ENCODE results near the gene ZNF787. TPM values are rescaled to one million over a fixed set of nuclear protein-coding genes. Genes with fewer than 3 reads are reported as not detected.
A peak's percentile ranks its signal among the peaks of the same experiment; 100 is the strongest.

The ZNF787 gene
- total RNA-seq (ENCODE audit: low replicate concordance): 8.5 and 15.9 TPM in 2 replicates

DNA sequence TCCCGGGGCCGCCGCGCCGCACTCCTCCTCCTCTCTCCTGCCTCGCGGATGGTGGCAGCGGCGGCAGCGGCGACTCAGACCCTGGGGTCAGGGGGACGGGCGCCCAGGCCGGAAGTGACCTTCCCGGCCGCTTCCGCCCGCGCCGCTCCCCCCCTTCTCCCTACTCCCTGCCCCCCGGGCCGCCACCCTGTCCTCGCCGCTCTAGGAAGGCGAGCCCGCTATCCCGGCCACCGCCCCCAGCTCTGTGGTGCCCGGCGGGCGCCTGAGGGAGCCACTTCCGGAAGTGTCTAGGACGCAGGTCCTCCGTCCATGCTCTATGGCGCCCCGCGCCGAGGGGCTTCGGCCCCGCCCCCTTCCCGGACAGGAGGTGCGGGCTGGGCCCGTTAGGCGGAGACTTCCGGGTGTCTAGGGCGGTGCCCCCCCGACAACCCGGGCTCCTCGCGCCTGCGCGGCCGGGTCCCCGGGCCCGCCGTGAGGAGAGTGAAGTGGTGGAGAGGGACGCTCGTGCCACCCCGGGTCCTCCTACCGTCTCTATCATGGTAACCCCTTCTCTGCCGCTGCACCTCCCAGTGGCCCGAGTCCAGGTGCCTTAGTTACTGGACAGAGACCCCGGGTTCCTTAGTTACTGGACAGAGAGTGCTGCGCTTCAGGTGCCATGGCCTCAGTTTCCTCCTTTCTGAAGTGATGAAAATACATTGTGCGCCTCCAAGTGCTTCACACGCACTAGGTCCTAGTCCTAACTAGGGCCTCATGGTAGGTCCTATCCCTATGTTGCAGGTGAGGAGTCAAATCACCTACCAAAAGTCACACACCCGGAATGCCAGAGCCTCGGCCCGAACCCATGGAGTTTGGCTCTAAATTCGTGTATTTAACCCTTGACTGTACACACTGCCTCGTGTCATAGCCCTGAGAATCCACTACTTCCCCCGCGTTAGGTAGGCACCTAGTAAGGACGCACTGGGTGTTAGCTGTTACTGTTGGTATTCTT, at the start of gene ZNF787:
Gene ZNF787, minus strand, starts transcription at position 116 of the 988 bp plus-strand sequence. CDS start 18,078 bp downstream, outside the sequence.
- peak; percentile 97 for DNase-seq (ENCODE audit: low read depth)
- peak within 1 kb of the TSS; percentile 76 for H3K4me3 ChIP-seq (ENCODE audit: low read depth, low read length)
- TF ChIP-seq, protein P1, sequence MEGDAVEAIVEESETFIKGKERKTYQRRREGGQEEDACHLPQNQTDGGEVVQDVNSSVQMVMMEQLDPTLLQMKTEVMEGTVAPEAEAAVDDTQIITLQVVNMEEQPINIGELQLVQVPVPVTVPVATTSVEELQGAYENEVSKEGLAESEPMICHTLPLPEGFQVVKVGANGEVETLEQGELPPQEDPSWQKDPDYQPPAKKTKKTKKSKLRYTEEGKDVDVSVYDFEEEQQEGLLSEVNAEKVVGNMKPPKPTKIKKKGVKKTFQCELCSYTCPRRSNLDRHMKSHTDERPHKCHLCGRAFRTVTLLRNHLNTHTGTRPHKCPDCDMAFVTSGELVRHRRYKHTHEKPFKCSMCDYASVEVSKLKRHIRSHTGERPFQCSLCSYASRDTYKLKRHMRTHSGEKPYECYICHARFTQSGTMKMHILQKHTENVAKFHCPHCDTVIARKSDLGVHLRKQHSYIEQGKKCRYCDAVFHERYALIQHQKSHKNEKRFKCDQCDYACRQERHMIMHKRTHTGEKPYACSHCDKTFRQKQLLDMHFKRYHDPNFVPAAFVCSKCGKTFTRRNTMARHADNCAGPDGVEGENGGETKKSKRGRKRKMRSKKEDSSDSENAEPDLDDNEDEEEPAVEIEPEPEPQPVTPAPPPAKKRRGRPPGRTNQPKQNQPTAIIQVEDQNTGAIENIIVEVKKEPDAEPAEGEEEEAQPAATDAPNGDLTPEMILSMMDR (IDR thresholded peaks at IDR 0.05; ENCODE audit: insufficient read depth, low read length): no peak

DNA sequence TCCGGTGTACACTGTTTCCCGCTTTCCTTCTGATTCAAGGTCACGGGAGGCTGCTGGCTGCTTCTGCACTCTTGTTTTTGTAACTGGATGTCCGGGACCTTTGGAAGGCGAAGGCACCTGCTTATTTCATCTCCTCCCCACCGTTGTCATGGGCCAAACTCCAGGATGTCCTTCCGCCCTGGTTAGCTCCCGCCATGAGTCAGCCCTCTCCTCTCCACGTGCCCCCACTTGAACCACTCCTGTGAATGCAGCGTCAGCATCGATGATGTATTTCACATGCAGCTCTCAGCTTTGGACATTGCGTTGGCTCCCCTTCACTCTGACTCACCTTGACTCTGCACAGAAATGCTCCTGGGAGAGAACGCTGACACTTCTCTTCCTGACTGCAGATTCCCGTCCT, 49.2 kb upstream of the ZNF787 start:
- DNase-seq (ENCODE audit: low read depth): no peak
- TF ChIP-seq, protein P1 (IDR thresholded peaks at IDR 0.05; ENCODE audit: insufficient read depth, low read length): no peak
- no peak overlapping the region for H3K4me3 ChIP-seq (ENCODE audit: low read depth, low read length)

DNA sequence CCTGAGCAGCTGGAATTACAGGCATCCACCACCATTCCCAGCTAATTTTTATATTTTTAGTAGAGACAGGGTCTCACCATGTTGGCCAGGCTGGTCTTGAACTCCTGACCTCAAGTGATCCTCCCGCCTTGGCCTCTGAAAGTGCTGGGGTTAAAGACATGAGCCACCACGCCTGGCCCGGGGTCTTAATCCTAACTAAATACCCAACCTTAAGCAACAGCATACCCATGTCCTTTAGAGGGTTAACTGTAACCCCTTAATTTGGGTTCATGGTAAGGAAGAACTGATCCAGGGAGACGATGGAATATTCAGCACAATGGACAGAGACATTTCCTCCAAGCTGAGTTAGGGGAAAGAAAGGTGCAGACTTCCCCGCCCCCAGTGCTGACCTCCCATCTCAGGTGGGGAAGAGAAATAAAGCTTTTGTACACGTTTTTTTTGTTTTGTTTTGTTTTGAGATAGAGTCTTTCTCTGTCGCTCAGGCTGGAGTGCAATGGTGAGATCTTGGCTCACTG, 46.0 kb upstream of the ZNF787 start:
- TF ChIP-seq, protein P1 (IDR thresholded peaks at IDR 0.05; ENCODE audit: insufficient read depth, low read length): no peak
- peak; percentile 8 for DNase-seq (ENCODE audit: low read depth)
- no peak overlapping the region for H3K4me3 ChIP-seq (ENCODE audit: low read depth, low read length)

DNA sequence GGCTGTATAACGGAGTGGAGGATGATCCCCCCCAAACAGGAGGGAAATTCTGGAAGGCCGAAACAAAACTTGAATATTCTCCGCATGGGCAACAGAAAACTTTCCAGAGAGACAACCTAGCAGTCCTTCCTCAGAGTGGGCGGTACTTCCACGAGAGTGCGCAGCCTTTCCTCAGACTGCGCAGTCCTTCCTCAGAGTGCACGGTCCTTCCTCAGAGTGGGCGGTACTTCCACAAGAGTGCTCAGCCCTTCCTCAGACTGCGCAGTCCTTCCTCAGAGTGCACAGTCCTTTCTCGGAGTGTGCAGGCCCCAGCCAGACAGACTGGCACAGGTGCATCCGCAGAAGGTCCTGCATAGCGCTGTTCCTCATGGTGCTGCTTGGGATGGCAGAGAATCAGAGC, 42.0 kb upstream of the ZNF787 start:
- DNase-seq (ENCODE audit: low read depth): no peak
- no peak overlapping the region for H3K4me3 ChIP-seq (ENCODE audit: low read depth, low read length)
- TF ChIP-seq, protein P1 (IDR thresholded peaks at IDR 0.05; ENCODE audit: insufficient read depth, low read length): no peak

DNA sequence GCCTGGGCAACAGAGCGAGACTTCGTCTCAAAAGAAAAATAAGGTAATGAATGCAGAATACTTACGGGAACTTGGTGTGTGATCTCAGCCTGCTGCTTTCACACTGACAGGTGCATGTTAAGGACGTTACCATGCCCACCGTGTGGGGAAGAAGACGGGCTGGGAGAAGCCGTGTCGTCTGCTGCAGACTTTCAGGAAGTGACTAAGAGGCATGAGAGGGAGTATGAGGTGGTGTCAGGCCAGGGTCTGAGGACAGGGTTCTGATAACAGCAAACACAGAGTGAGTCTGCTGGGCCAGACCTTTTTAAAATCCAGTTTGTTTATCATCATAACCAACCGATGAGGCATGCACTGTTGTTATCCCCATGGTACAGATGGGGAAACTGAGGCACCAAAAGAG, 41.2 kb upstream of the ZNF787 start:
- TF ChIP-seq, protein P1 (IDR thresholded peaks at IDR 0.05; ENCODE audit: insufficient read depth, low read length): no peak
- DNase-seq (ENCODE audit: low read depth): no peak
- no peak overlapping the region for H3K4me3 ChIP-seq (ENCODE audit: low read depth, low read length)

DNA sequence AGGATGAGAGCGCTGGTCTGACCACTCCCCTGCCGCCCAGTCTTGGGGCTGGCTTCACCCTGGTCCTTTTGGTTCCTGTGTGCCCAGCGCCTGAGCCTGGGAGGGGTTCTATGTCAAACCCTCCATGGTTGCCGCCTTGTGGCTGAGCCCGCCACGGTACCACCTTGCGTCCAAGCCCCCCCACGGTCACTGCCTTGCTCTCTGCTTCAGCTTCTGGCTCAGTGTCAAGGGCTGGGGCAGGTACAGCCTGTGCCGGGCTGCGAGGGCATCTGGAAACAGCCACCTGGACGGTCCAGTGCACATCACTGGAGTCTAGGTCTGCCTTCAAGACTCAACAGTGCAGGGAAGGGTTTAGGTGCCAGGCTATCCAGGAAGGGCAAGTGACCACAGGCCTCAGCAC, 40.4 kb upstream of the ZNF787 start:
- no peak overlapping the region for H3K4me3 ChIP-seq (ENCODE audit: low read depth, low read length)
- TF ChIP-seq, protein P1 (IDR thresholded peaks at IDR 0.05; ENCODE audit: insufficient read depth, low read length): no peak
- DNase-seq (ENCODE audit: low read depth): no peak
